Osteoblast (primary cell): ENCODE data around the gene OPCML. TPM values are rescaled to one million over a fixed set of nuclear protein-coding genes. Genes with fewer than 3 reads are reported as not detected.

Experiments used
- DNase-seq: peaks from one replicate; pipeline ENCODE4 v3.0.0; 2011; ENCODE audit warnings: low spot score, mixed read lengths; ENCODE audit not compliant: insufficient read length; ENCODE audit errors: missing footprints
- H2AFZ ChIP-seq: 2 replicates; pipeline ENCODE4 v1.6.0; 2011; ENCODE audit warnings: mild to moderate bottlenecking, low read length
- H3K27ac ChIP-seq: 2 replicates; pipeline ENCODE4 v1.5.1; 2011; ENCODE audit warnings: mild to moderate bottlenecking, low read depth, low read length, moderate library complexity
- H3K27me3 ChIP-seq: 2 replicates; pipeline ENCODE4 v1.6.0; 2012; ENCODE audit warnings: mild to moderate bottlenecking, control low read depth, inconsistent platforms, low read length, moderate library complexity; ENCODE audit not compliant: insufficient read depth
- H3K36me3 ChIP-seq: 2 replicates; pipeline ENCODE4 v1.5.1; 2011; ENCODE audit warnings: mild to moderate bottlenecking, low read length, control low read depth, moderate library complexity; ENCODE audit not compliant: insufficient read depth
- H3K4me1 ChIP-seq: 2 replicates; pipeline ENCODE4 v1.5.1; 2011; ENCODE audit warnings: mild to moderate bottlenecking, low read length, control low read depth, moderate library complexity; ENCODE audit not compliant: insufficient read depth
- H3K4me2 ChIP-seq: 2 replicates; pipeline ENCODE4 v1.6.0; 2011; ENCODE audit warnings: mild to moderate bottlenecking, low read length; ENCODE audit not compliant: insufficient read depth
- H3K4me3 ChIP-seq: fragments of 200-600 bp; sonication (generic); 3 replicates; pipeline ENCODE4 v1.5.1; 2012; ENCODE audit warnings: mild to moderate bottlenecking, low read length, inconsistent platforms; ENCODE audit not compliant: insufficient read depth
- H3K79me2 ChIP-seq: 2 replicates; pipeline ENCODE4 v1.6.0; 2012; ENCODE audit warnings: mild to moderate bottlenecking, low read length, control low read depth, inconsistent platforms; ENCODE audit not compliant: insufficient read depth
- H3K9me3 ChIP-seq: 2 replicates; pipeline ENCODE4 v1.5.1; 2011; ENCODE audit warnings: low read depth, low read length, control low read depth
- H4K20me1 ChIP-seq: 2 replicates; pipeline ENCODE4 v1.6.0; 2012; ENCODE audit warnings: mild to moderate bottlenecking, low read length, control low read depth; ENCODE audit not compliant: insufficient read depth
- total RNA-seq: library from RNA; depleted of rRNA; stranded (reverse); fragments of >200 nt; gene quantifications from 2 replicates; pipeline ENCODE4 v1.2.3, GENCODE V29; 2012
- TF ChIP-seq, protein P1 (sequence below): IDR thresholded peaks from 2 replicates; pipeline ENCODE4 v1.5.1; 2011; ENCODE audit warnings: mild to moderate bottlenecking, low read depth, low read length, moderate library complexity; ENCODE audit errors: extremely low read depth

OPCML gene
- total RNA-seq, 1 donor: 0.36 TPM

DNA sequence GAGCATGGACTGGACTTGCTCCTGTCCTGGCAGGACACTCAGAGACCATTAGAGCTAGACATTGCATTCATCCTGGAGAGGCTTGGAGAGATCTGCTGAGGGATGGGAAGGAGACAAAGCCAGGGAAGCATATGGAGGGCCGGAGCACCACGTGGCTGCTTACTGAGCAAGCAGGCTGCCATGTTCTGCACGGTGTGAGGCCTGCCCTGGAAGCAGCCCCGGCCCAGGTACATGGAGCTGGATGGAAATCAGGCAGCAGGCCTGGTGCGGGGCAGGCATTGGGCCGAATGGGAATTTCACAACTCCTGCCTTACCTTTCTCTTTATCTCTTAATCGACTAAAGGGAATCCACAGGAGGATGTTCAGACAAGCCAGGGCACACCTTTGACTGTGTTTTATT is 371.5 kb downstream of the OPCML start:
- Histone ChIP-seq H3K79me2 (no peaks in the 10 kb centered on the region), H3K27me3 (no peaks in the 10 kb centered on the region), H3K4me1 (no peaks in the 10 kb centered on the region), H3K9me3 (no peaks in the 10 kb centered on the region), H3K4me3 (no peak overlapping the region), H3K27ac (no peak overlapping the region), H3K4me2 (no peak overlapping the region), H3K36me3 (no peaks in the 10 kb centered on the region), H4K20me1 (no peaks in the 10 kb centered on the region), H2AFZ (no peak overlapping the region)
- DNase-seq: no peak
- TF ChIP-seq, protein P1, sequence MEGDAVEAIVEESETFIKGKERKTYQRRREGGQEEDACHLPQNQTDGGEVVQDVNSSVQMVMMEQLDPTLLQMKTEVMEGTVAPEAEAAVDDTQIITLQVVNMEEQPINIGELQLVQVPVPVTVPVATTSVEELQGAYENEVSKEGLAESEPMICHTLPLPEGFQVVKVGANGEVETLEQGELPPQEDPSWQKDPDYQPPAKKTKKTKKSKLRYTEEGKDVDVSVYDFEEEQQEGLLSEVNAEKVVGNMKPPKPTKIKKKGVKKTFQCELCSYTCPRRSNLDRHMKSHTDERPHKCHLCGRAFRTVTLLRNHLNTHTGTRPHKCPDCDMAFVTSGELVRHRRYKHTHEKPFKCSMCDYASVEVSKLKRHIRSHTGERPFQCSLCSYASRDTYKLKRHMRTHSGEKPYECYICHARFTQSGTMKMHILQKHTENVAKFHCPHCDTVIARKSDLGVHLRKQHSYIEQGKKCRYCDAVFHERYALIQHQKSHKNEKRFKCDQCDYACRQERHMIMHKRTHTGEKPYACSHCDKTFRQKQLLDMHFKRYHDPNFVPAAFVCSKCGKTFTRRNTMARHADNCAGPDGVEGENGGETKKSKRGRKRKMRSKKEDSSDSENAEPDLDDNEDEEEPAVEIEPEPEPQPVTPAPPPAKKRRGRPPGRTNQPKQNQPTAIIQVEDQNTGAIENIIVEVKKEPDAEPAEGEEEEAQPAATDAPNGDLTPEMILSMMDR: no peak

DNA sequence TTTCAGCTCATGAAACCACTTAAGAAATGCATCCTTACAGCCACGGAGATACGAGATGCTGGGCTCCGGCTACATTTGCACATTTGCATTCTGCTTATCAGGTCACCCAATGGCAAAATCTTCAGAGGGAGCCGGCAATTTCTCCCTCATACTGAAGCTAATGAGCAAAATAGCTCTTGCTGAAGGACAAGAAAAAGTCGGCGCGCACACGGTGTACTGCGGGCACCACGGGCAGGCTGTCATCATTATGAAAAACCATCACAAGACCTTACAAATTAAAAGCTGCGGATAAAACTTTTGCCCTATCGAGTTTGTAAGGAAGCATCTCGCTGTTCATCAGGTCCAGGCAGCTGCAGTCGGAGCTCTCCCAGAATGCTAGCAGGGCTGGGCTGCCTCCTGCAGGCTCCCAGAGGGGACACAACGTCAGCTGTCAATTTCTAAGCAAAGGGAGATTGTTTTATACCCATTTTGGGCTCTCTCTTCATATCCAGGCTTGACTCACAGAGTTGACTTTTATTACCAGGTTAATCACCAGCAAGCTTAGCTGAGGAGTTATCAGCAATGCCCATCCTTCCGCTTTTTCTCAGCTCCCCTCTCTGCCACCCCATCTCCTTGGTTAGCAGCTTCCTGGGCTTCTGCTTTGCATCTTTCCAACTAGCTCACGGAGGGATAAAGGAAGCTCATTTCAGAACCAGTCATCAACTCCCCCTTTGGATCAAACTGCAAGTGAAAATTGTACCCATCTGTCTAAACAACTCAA is 375.1 kb downstream of the OPCML start:
- no peaks in the 10 kb centered on the region for H3K36me3 ChIP-seq
- H3K27ac ChIP-seq: no peak overlapping the region
- H3K4me2 ChIP-seq: no peak overlapping the region
- H2AFZ ChIP-seq: no peak overlapping the region
- DNase-seq: no peak
- no peak overlapping the region for H3K4me3 ChIP-seq
- no peaks in the 10 kb centered on the region for H3K79me2 ChIP-seq
- TF ChIP-seq, protein P1: no peak
- no peaks in the 10 kb centered on the region for H4K20me1 ChIP-seq
- no peaks in the 10 kb centered on the region for H3K27me3 ChIP-seq
- no peaks in the 10 kb centered on the region for H3K4me1 ChIP-seq
- no peaks in the 10 kb centered on the region for H3K9me3 ChIP-seq

DNA sequence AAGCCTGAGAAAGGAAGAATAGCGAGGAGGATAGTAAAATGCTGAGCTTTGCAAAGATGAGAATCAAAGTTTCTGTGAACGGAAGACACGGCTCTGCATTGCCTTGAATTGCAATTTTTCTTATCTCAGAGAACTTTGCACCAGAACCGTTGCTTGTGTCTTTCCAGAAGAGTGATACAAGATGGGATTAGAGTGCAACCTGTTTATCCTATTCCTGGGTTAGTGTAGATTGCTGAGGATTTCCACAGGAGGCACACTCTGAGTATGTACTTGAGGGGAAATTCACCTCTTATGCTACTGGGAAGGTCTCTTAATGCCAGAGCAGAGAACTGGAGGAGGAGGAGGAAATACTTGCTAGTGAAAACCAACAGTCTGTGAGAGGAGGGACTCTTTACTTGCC is 377.5 kb downstream of the OPCML start:
- Histone ChIP-seq H3K27me3 (no peaks in the 10 kb centered on the region), H3K9me3 (no peaks in the 10 kb centered on the region), H3K36me3 (no peaks in the 10 kb centered on the region), H3K27ac (no peak overlapping the region), H4K20me1 (no peaks in the 10 kb centered on the region), H2AFZ (no peak overlapping the region), H3K4me3 (no peak overlapping the region), H3K4me1 (no peaks in the 10 kb centered on the region), H3K79me2 (no peaks in the 10 kb centered on the region), H3K4me2 (no peak overlapping the region)
- no peak for DNase-seq
- TF ChIP-seq, protein P1: no peak

DNA sequence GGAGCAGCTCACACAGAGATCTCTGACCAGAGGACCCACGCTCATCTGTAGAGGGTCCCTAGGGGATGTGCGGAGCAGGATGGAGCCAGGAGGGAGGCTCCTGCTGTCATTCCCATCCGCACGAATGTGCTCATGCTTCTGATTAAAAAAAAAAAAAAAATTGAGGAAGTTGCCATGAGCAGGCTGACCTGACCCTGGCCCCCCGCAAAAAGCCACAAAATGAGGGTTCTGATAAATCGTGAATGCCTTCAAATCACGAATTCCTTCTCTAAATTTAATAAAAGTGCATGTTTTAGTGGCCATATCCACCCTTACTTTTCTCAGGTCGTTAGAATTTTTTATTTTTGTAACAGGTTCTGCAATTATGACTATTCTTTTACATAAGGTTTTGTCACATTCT is 378.2 kb downstream of the OPCML start:
- Histone ChIP-seq H4K20me1 (no peaks in the 10 kb centered on the region), H3K4me2 (no peak overlapping the region), H3K4me1 (no peaks in the 10 kb centered on the region), H3K4me3 (no peak overlapping the region), H3K27me3 (no peaks in the 10 kb centered on the region), H3K9me3 (no peaks in the 10 kb centered on the region), H2AFZ (no peak overlapping the region), H3K79me2 (no peaks in the 10 kb centered on the region), H3K27ac (no peak overlapping the region), H3K36me3 (no peaks in the 10 kb centered on the region)
- TF ChIP-seq, protein P1: no peak
- DNase-seq: no peak
